BE2C (cell line): ENCODE results near the gene IFNL3. TPM values are rescaled to one million over a fixed set of nuclear protein-coding genes. Genes with fewer than 3 reads are reported as not detected.
"Not testable (repeated sequence)": the region's sequence is repeated elsewhere in the genome, so short reads cannot be mapped to it uniquely, and the experiment has no call there.

ENCODE experiments used
- DNase-seq: peaks from one replicate; pipeline ENCODE4 v3.0.0-alpha.2; 2020
- H3K27me3 ChIP-seq: fragments of 250-450 bp; sonication (Bioruptor Pico); 2 replicates; pipeline ENCODE4 v1.5.1; 2020; ENCODE audit warnings: mild to moderate bottlenecking
- H3K36me3 ChIP-seq: fragments of 250-450 bp; sonication (Bioruptor Pico); 2 replicates; pipeline ENCODE4 v1.5.1; 2020; ENCODE audit warnings: mild to moderate bottlenecking
- H3K4me1 ChIP-seq: fragments of 250-450 bp; sonication (Bioruptor Pico); 2 replicates; pipeline ENCODE4 v1.5.1; 2020
- H3K4me3 ChIP-seq: 2 replicates; pipeline ENCODE4 v1.5.1; 2011; ENCODE audit warnings: low read depth, low read length
- H3K9me3 ChIP-seq: fragments of 250-450 bp; sonication (Bioruptor Pico); 2 replicates; pipeline ENCODE4 v1.5.1; 2020
- polyA plus RNA-seq: library from polyadenylated mRNA; unstranded; fragments of >200 nt; gene quantifications from one replicate; pipeline ENCODE4 v1.2.1, GENCODE V29; 2012; ENCODE audit warnings: low read depth, missing spikeins; ENCODE audit not compliant: insufficient read length, insufficient read depth
- TF ChIP-seq, protein P1 (sequence below): IDR thresholded peaks from 2 replicates; pipeline ENCODE4 v1.5.1; 2012; ENCODE audit warnings: mild to moderate bottlenecking, low read depth, low read length

Gene IFNL3
- not detected for polyA plus RNA-seq

DNA sequence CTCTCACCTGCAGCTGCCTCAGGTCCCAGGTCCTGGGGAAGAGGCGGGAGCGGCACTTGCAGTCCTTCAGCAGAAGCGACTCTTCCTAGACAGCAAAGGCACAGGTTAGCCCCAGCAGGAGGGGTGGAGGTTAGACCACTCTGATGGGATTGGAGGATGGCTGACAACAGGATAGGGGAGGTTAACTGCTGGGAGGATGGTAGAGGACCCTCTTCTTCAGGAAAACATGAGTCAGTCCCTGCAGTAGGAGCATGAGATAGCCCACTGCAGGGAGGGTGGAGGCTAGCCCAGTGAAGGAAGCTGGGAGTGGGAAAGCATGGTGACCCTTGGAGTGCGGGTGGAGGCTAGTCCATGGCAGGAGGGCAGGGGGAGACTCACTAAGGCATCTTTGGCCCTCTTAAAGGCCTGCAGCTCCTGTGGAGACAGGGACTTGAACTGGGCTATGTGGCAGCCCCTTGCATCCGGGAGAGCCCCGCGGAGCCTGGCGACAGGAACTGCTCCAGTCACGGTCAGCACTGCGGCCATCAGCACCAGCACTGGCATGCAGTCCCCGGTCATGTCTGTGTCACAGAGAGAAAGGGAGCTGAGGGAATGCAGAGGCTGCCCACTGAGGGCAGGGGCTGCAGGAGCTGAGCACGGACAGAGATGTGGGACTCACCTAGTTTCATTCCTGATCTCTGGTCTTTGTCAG lies at the start of gene IFNL3:
Gene IFNL3 (minus strand): TSS at position 597 of the 691 bp plus-strand sequence. CDS start 39 bp downstream, at position 558.
- DNase-seq, H3K4me1 ChIP-seq, H3K4me3 ChIP-seq, H3K9me3 ChIP-seq, H3K36me3 ChIP-seq, H3K27me3 ChIP-seq: not testable (repeated sequence)

DNA sequence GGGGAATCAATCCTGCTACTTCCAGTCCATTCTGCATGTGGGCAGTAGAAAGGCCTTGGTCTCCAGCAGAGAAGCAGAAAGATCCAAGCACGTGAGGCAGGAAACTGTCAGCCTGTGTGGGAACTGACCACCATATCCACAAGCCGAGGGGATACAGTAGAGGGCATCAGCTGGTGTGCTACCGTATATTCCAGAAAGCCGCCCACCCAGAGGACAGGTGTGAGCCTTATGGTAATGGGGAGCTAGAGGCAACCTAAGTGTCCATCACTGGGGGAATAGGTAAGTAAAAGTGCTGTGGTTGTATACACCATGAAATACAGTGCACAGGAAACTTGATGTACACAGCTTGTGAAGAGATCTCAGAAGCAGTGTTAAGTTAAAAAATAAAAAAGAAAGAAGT lies 48.6 kb upstream of the IFNL3 start:
- Histone ChIP-seq H3K27me3 (peaks cover 17% of the 10 kb centered on the region; the same call in 1 of the 2 replicates), H3K4me3 (no peak overlapping the region), H3K4me1 (no peaks in the 10 kb centered on the region), H3K36me3 (no peaks in the 10 kb centered on the region), H3K9me3 (no peaks in the 10 kb centered on the region)
- no peak for DNase-seq
- TF ChIP-seq, protein P1, sequence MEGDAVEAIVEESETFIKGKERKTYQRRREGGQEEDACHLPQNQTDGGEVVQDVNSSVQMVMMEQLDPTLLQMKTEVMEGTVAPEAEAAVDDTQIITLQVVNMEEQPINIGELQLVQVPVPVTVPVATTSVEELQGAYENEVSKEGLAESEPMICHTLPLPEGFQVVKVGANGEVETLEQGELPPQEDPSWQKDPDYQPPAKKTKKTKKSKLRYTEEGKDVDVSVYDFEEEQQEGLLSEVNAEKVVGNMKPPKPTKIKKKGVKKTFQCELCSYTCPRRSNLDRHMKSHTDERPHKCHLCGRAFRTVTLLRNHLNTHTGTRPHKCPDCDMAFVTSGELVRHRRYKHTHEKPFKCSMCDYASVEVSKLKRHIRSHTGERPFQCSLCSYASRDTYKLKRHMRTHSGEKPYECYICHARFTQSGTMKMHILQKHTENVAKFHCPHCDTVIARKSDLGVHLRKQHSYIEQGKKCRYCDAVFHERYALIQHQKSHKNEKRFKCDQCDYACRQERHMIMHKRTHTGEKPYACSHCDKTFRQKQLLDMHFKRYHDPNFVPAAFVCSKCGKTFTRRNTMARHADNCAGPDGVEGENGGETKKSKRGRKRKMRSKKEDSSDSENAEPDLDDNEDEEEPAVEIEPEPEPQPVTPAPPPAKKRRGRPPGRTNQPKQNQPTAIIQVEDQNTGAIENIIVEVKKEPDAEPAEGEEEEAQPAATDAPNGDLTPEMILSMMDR, result no peak

DNA sequence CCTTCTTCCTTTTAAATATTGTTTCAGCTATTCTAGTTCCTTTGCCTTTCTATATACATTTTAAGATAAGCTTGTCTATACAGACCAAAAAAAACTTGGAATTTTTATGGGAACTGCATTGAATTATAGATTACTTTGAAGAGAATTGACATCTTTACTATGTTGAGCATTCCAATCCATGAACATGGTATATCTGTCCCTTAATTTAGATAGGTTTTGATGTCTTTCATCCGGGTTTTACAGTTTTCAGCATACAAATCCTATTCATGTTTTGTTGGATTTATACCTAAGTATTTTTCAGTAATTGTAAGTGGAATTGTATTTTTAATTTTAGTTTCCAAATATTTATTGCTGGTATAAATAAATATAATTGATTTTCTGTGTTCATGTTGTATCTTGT lies 39.2 kb upstream of the IFNL3 start:
- TF ChIP-seq, protein P1, result no peak
- Histone ChIP-seq H3K9me3 (no peaks in the 10 kb centered on the region), H3K4me1 (no peaks in the 10 kb centered on the region), H3K27me3 (peaks cover 12% of the 10 kb centered on the region), H3K4me3 (no peak overlapping the region), H3K36me3 (no peaks in the 10 kb centered on the region)
- no peak for DNase-seq

DNA sequence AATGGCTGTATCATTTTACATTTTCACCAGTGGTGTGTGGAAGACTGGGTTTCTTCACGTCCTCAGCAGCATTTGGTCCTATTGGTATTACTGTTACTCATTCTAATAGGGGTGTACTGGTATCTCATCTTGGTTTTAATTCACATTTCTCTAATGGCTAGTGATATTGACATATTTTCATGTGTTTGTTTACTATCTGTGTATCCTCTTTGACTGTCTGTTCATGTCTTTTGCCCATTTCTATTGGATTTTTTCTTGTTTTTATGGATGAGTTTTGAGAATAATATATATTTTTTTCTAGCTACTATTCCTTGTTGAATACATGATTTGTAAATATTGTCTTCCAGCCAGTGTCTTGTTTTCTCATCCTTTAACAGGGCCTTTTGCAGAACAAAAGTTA lies 37.2 kb upstream of the IFNL3 start:
- no peak overlapping the region for H3K4me3 ChIP-seq
- peaks cover 16% of the 10 kb centered on the region for H3K27me3 ChIP-seq
- no peaks in the 10 kb centered on the region for H3K4me1 ChIP-seq
- TF ChIP-seq, protein P1, result no peak
- no peaks in the 10 kb centered on the region for H3K36me3 ChIP-seq
- no peaks in the 10 kb centered on the region for H3K9me3 ChIP-seq
- DNase-seq, result no peak

DNA sequence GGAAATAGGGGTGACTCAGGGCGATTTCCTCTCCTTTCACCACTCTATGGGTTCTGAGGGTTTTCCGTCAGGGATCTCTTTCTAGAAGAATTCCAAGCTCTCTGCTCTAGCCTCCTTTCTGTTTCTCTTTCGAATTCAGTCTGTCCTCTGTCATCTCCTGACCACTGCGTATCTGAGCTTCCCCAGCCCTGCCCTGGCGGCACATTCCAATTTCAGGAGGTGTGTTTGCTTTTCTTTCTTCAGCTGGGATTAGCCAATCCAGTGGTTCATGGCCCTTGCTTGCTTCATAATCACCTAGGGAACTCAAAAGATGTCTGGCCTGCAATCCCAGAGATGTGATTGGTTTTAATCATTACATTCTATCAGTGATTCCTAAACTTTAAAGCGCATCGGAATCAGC lies 32.8 kb upstream of the IFNL3 start:
- Histone ChIP-seq H3K4me3 (no peak overlapping the region), H3K27me3 (peaks cover 11% of the 10 kb centered on the region), H3K9me3 (no peaks in the 10 kb centered on the region), H3K4me1 (no peaks in the 10 kb centered on the region), H3K36me3 (no peaks in the 10 kb centered on the region)
- no peak for DNase-seq
- TF ChIP-seq, protein P1, result no peak

DNA sequence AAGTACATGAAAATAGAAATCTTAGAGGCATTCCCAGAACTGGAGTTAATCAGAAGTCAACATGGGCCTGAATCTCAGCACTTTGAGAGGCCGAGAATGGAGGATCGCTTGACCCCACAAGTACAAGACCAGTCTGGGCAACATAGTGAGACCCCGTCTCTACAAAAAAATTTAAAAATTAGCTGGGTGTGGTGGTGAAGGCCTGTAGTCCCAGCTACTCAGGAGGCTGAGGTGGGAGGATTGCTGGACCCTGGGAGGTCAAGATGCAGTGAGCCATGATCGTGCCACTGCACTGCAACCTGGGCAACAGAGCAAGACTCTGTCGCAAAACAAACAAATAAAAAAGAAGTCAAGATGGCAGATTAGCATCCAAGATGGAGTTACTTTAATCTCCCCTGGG lies 31.9 kb upstream of the IFNL3 start:
- Histone ChIP-seq H3K27me3 (peaks cover 11% of the 10 kb centered on the region), H3K9me3 (no peaks in the 10 kb centered on the region), H3K36me3 (no peaks in the 10 kb centered on the region), H3K4me1 (no peaks in the 10 kb centered on the region), H3K4me3 (no peak overlapping the region)
- TF ChIP-seq, protein P1, result no peak
- no peak for DNase-seq
